Gastrocnemius medialis (tissue), 4 donors: ENCODE results near the gene CCN6. TPM values are rescaled to one million over a fixed set of nuclear protein-coding genes. Genes with fewer than 3 reads are reported as not detected.

Experiments
- ATAC-seq, 2 donors: fragments of 150-250 bp; one replicate each; pipeline ENCODE4 v1.9.1; 2016
- DNase-seq, 2 donors: peaks; one replicate each; pipeline ENCODE4 v3.0.0-alpha.2; 2019
- H3K27ac ChIP-seq, 4 donors: fragments of 200-600 bp; sonication (generic); 1 replicate in 1 of 4; 2 replicates in 3 of 4; pipeline ENCODE4 v1.5.1; 2016 to 2018; ENCODE audit warnings: mild to moderate bottlenecking in 2 of 4, moderate library complexity in 1 of 4
- H3K27me3 ChIP-seq, 3 donors: fragments of 200-600 bp; sonication (generic) in 2 of 3; 1 replicate in 1 of 3; 2 replicates in 2 of 3; pipeline versions ENCODE4 v1.5.1 to v1.6.0; 2016 to 2019; ENCODE audit warnings: mild to moderate bottlenecking in 1 of 3, moderate library complexity in 1 of 3
- H3K36me3 ChIP-seq, 2 donors: fragments of 200-600 bp; sonication (generic) in 1 of 2; one replicate each; pipeline ENCODE4 v1.5.1; 2017 to 2018
- H3K4me1 ChIP-seq, 2 donors: fragments of 200-600 bp; sonication (generic) in 1 of 2; one replicate each; pipeline ENCODE4 v1.5.1; 2016 to 2017; ENCODE audit warnings: mild to moderate bottlenecking in 2 of 2
- H3K4me3 ChIP-seq, 4 donors: fragments of 200-600 bp; sonication (generic) in 3 of 4; 1 replicate in 1 of 4; 2 replicates in 3 of 4; pipeline ENCODE4 v1.5.1; 2016 to 2019; ENCODE audit warnings: mild to moderate bottlenecking in 2 of 4
- H3K9me3 ChIP-seq, 3 donors: fragments of 200-600 bp; sonication (generic) in 2 of 3; 1 replicate in 1 of 3; 2 replicates in 2 of 3; pipeline ENCODE4 v1.5.1; 2016 to 2019
- CTCF ChIP-seq, 5 experiments: fragments of 450-650 bp in 3 of 5; fragments of 200-600 bp in 2 of 5; sonication (generic) in 2 of 5; IDR thresholded peaks in 4 of 5; conservative IDR thresholded peaks in 1 of 5; 1 replicate in 4 of 5; 2 replicates in 1 of 5; pipeline ENCODE4 v1.5.1; 2016 to 2019; ENCODE audit warnings: antibody characterized with exemption in 5 of 5, mild to moderate bottlenecking in 3 of 5, moderate library complexity in 3 of 5
- POLR2A ChIP-seq, 2 donors: fragments of 450-650 bp; IDR thresholded peaks; one replicate each; pipeline ENCODE4 v1.6.1; 2017; ENCODE audit warnings: antibody characterized with exemption in 2 of 2, mild to moderate bottlenecking in 2 of 2, moderate library complexity in 2 of 2
- in situ Hi-C, 4 donors: fragments of 200-750 bp; cut with MboI; loops; one replicate each; pipeline versions ENCODE4 v1.15.0 to v1.8.0; 2017; ENCODE audit warnings: low sequenced_read_pairs in 4 of 4
- intact Hi-C: fragments of 100-400 bp; cut with DNase I; formaldehyde crosslinking; loops from one replicate; pipeline ENCODE4 v1.15.1; 2023; ENCODE audit warnings: low total_unique reads
- total RNA-seq, 4 donors: library from RNA; depleted of rRNA; stranded (reverse); fragments of >200 nt; gene quantifications; one replicate each; pipeline versions ENCODE4 v1.1.0 to v1.2.3, GENCODE V29; 2016

Gene CCN6
- total RNA-seq, 4 donors from 2014 or later = not detected

DNA sequence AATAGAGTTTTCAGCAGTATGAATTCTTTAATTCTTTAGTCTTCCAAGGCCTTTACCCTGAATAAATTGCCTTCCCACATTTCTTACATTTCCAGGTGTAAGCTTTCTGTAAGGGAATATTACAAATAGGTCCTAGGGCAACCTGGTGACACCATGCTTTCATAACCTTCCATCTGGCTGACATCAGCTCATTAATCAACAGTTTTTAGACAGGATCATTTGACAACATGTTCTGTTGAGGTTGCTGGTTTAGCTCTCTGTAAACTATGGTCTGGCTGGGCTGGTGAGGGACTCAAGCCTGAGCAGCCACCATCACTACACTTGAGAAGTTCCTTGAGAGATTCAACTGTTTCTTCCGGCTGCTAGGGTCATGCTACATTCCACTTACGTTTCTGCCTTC lies 52.7 kb downstream of the CCN6 start:
- no peak overlapping the region for H3K27ac ChIP-seq
- no peaks in the 10 kb centered on the region for H3K4me1 ChIP-seq
- intact Hi-C loops (no loop called here), in situ Hi-C loops (no loop called here)
- H3K36me3 ChIP-seq = no peaks in the 10 kb centered on the region
- no peaks in the 10 kb centered on the region for H3K9me3 ChIP-seq
- no peak for TF ChIP-seq CTCF (IDR thresholded peaks at IDR 0.05 in 4 of 5, conservative IDR thresholded peaks at IDR 0.05 in 1 of 5)
- TF ChIP-seq POLR2A (IDR thresholded peaks at IDR 0.05) = no peak
- H3K27me3 ChIP-seq = no peaks in the 10 kb centered on the region
- H3K4me3 ChIP-seq = no peak overlapping the region
- no peak for DNase-seq
- ATAC-seq = no peak

DNA sequence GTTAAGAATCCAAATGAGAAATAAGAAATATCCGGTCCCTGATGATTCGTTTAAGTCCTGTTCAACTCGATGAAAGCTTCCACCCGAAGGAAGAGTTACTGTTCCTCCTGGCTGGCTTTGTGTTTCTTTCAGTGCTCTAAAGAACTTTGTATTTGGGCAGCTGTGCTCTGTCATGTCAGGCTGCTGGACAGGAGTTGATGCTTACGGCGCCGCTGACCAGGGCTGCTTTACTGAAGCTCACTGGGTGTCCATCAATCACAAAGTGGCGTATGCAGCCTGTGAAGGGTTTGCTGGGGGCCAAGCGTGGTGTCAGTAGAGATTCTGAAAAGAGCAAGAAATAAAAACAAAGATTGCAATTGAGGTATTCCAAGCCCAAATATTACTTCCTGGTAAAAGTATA lies 55.4 kb downstream of the CCN6 start:
- ATAC-seq (no peak), DNase-seq (no peak)
- Histone ChIP-seq H3K27ac (no peak overlapping the region), H3K9me3 (no peaks in the 10 kb centered on the region), H3K4me1 (no peaks in the 10 kb centered on the region), H3K36me3 (no peaks in the 10 kb centered on the region), H3K27me3 (no peaks in the 10 kb centered on the region), H3K4me3 (no peak overlapping the region)
- in situ Hi-C loops (no loop called here), intact Hi-C loops (no loop called here)
- no peak for TF ChIP-seq CTCF (IDR thresholded peaks at IDR 0.05 in 4 of 5, conservative IDR thresholded peaks at IDR 0.05 in 1 of 5)
- no peak for TF ChIP-seq POLR2A (IDR thresholded peaks at IDR 0.05)

GRCh38 chr6:112113431-112113830 lies 59.5 kb downstream of the CCN6 start:
- no peaks in the 10 kb centered on the region for H3K36me3 ChIP-seq
- no peak for TF ChIP-seq POLR2A (IDR thresholded peaks at IDR 0.05)
- no peak for TF ChIP-seq CTCF (IDR thresholded peaks at IDR 0.05 in 4 of 5, conservative IDR thresholded peaks at IDR 0.05 in 1 of 5)
- no peak for DNase-seq
- H3K4me3 ChIP-seq = no peak overlapping the region
- no peaks in the 10 kb centered on the region for H3K27me3 ChIP-seq
- no peak for ATAC-seq
- in situ Hi-C loops = no loop called here
- intact Hi-C loops = no loop called here
- H3K9me3 ChIP-seq = no peaks in the 10 kb centered on the region
- no peaks in the 10 kb centered on the region for H3K4me1 ChIP-seq
- H3K27ac ChIP-seq = no peak overlapping the region

GRCh38 chr6:112113918-112114317 lies 60.0 kb downstream of the CCN6 start:
- H3K9me3 ChIP-seq = no peaks in the 10 kb centered on the region
- no peaks in the 10 kb centered on the region for H3K36me3 ChIP-seq
- no peak for DNase-seq
- in situ Hi-C loops (no loop called here), intact Hi-C loops (no loop called here)
- TF ChIP-seq POLR2A (IDR thresholded peaks at IDR 0.05) (no peak), CTCF (IDR thresholded peaks at IDR 0.05 in 4 of 5, conservative IDR thresholded peaks at IDR 0.05 in 1 of 5) (no peak)
- no peaks in the 10 kb centered on the region for H3K4me1 ChIP-seq
- no peak overlapping the region for H3K4me3 ChIP-seq
- ATAC-seq = no peak
- no peak overlapping the region for H3K27ac ChIP-seq
- H3K27me3 ChIP-seq = no peaks in the 10 kb centered on the region

DNA sequence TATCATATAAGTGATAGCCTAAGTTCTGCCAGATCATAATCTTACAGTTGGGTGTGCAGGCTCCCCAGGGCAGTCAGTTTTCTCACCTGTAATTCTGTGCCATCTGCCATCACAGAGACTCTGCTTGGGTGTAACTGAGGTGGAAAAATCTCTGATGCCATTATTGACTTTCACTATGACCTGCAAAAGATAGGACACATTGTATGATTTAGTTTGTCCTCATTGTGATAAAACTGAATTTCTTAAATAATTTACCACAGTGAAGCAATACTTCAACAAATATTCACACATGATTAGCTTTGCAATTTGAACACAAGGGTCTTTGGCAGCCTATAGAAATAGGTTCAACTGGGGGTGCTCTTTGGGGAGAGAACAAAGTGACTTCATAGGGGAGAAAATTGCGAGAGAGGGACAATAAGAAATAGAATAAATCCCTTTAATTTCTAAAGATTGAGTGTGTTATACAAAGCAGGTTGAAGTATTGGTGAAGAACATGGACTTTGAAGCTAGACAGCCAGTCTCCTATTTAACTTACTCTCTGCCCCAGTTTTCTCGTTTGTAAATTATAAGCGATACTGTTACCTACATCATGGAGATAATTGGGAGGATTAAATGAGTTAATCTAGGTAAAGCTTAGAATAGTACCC lies 60.8 kb downstream of the CCN6 start:
- Histone ChIP-seq H3K27ac (no peak overlapping the region), H3K36me3 (no peaks in the 10 kb centered on the region), H3K4me3 (no peak overlapping the region), H3K27me3 (no peaks in the 10 kb centered on the region), H3K9me3 (no peaks in the 10 kb centered on the region), H3K4me1 (no peaks in the 10 kb centered on the region)
- DNase-seq = no peak
- no peak for ATAC-seq
- in situ Hi-C loops = no loop called here
- intact Hi-C loops = no loop called here
- TF ChIP-seq POLR2A (IDR thresholded peaks at IDR 0.05) = no peak
- TF ChIP-seq CTCF (IDR thresholded peaks at IDR 0.05 in 4 of 5, conservative IDR thresholded peaks at IDR 0.05 in 1 of 5) = no peak
